GM18951 (cell line): ENCODE data around the gene TMX2.
A peak's percentile ranks its signal among the peaks of the same experiment; 100 is the strongest.
"Not testable (repeated sequence)": the region's sequence is repeated elsewhere in the genome, so short reads cannot be mapped to it uniquely, and the experiment has no call there.

ENCODE experiments used
- POLR2A ChIP-seq: IDR thresholded peaks from 4 replicates; pipeline ENCODE4 v1.6.1; 2011; ENCODE audit warnings: mild to moderate bottlenecking; ENCODE audit not compliant: insufficient read length, insufficient read depth; ENCODE audit errors: extremely low read depth
- in situ Hi-C: fragments of 300-500 bp; cut with MboI; formaldehyde crosslinking; loops from one replicate; pipeline ENCODE4 v1.12.0; 2022; ENCODE audit warnings: low sequenced_read_pairs, mixed read lengths, inconsistent platforms; ENCODE audit not compliant: unreplicated experiment

The TMX2 gene

GRCh38 chr11:57712256-57713150, at the start of gene TMX2:
TMX2 (plus strand) TSS chr11:57712593; CDS start chr11:57712619, 26 bp downstream.
- TF ChIP-seq POLR2A = peak; percentile 73
- in situ Hi-C loops = no loop called here

- TF ChIP-seq POLR2A = no peak
- in situ Hi-C loops = no loop called here
Measured at GRCh38 chr11:57662893-57663292, 49.5 kb upstream of the TMX2 start.

GRCh38 chr11:57663975-57664374, 48.4 kb upstream of the TMX2 start:
- in situ Hi-C loops = no loop called here
- no peak for TF ChIP-seq POLR2A

- TF ChIP-seq POLR2A = peak; percentile 55
- in situ Hi-C loops = no loop called here
Measured at GRCh38 chr11:57667117-57667735, 45.2 kb upstream of the TMX2 start.

GRCh38 chr11:57667736-57668433, 44.5 kb upstream of the TMX2 start, which contains the start of gene ZDHHC5:
ZDHHC5 (plus strand) TSS chr11:57668114; CDS start chr11:57673091, 4,977 bp downstream.
- TF ChIP-seq POLR2A = peak; percentile 94
- in situ Hi-C loops = no loop called here

GRCh38 chr11:57668434-57668782, 44.0 kb upstream of the TMX2 start:
- in situ Hi-C loops = no loop called here
- no peak for TF ChIP-seq POLR2A

GRCh38 chr11:57674251-57674650, 38.1 kb upstream of the TMX2 start:
- no peak for TF ChIP-seq POLR2A

GRCh38 chr11:57675176-57675941, 37.0 kb upstream of the TMX2 start:
- in situ Hi-C loops = no loop called here
- TF ChIP-seq POLR2A = no peak

More at GRCh38 chr11:57674251-57674650, 38.1 kb upstream of the TMX2 start:
- in situ Hi-C loops = no loop called here

- TF ChIP-seq POLR2A = no peak
- in situ Hi-C loops = no loop called here
Measured at GRCh38 chr11:57679396-57679795, 33.0 kb upstream of the TMX2 start.

GRCh38 chr11:57680552-57680874, 31.9 kb upstream of the TMX2 start:
- TF ChIP-seq POLR2A = no peak
- in situ Hi-C loops = no loop called here

GRCh38 chr11:57681168-57681567, 31.2 kb upstream of the TMX2 start:
- TF ChIP-seq POLR2A = no peak
- in situ Hi-C loops = no loop called here

GRCh38 chr11:57690474-57690873, 21.9 kb upstream of the TMX2 start:
- in situ Hi-C loops = not testable (repeated sequence)

- in situ Hi-C loops = no loop called here
- no peak for TF ChIP-seq POLR2A
Measured at GRCh38 chr11:57698843-57699365, 13.5 kb upstream of the TMX2 start.

- in situ Hi-C loops = no loop called here
- TF ChIP-seq POLR2A = no peak
Measured at GRCh38 chr11:57699813-57700212, 12.6 kb upstream of the TMX2 start.
